ENCODE data around the gene DCAKD. TPM values are rescaled to one million over a fixed set of nuclear protein-coding genes. Genes with fewer than 3 reads are reported as not detected.

Gene DCAKD
- total RNA-seq, 1 experiment from 2014 or later: 57.7 TPM

- H3K27me3 Mint-ChIP-seq (ENCODE audit: low read depth): no peaks in the 10 kb centered on the region
- DNase-seq (ENCODE audit: low spot score): no peak
- ATAC-seq: no peak
- H3K36me3 Mint-ChIP-seq: peaks cover 67% of the 10 kb centered on the region
- TF ChIP-seq SMAD4 (CRISPR knock-in tag; IDR thresholded peaks at IDR 0.05): no peak
- no peak for TF ChIP-seq ERG (CRISPR knock-in tag; IDR thresholded peaks at IDR 0.05)
- no peak for TF ChIP-seq CREM (CRISPR knock-in tag; IDR thresholded peaks at IDR 0.05)
- no peak for TF ChIP-seq PRRX2 (CRISPR knock-in tag; IDR thresholded peaks at IDR 0.05)
- TF ChIP-seq ZNF317 (CRISPR knock-in tag; IDR thresholded peaks at IDR 0.05; ENCODE audit: borderline replicate concordance, low read depth): no peak
- no peak for TF ChIP-seq GABPB1 (CRISPR knock-in tag; IDR thresholded peaks at IDR 0.05)
- peaks cover 7% of the 10 kb centered on the region for H3K4me1 Mint-ChIP-seq
- no peak overlapping the region for H3K27ac Mint-ChIP-seq
- ChIA-PET CTCF (interaction anchor here (0.6 to 4.0 kb wide), 3 partner anchors 12 to 177 kb away, joined by 3 to 28 read pairs (median 4); no protein-coding TSS in a partner anchor), POLR2A (no interaction called here)
- no peak overlapping the region for H3K4me3 Mint-ChIP-seq
- H3K9me3 Mint-ChIP-seq: no peaks in the 10 kb centered on the region
These were observed 36.5 kb upstream of the DCAKD start for GRCh38 chr17:45087978-45088377.

GRCh38 chr17:45087504-45087975, 36.1 kb upstream of the DCAKD start:
- POLR2A ChIA-PET: no interaction called here
- DNase-seq (ENCODE audit: low spot score): no peak

GRCh38 chr17:45086865-45087503, 35.6 kb upstream of the DCAKD start:
- no peak for DNase-seq (ENCODE audit: low spot score)
- ChIA-PET CTCF (interaction anchor here (0.6 to 4.0 kb wide), 3 partner anchors 13 to 49 kb away, joined by 3 to 28 read pairs (median 4); partner anchors contain the start of gene ACBD4), POLR2A (no interaction called here)
- no peak for ATAC-seq
- Mint-ChIP-seq H3K4me3 (no peak overlapping the region), H3K9me3 (no peaks in the 10 kb centered on the region), H3K4me1 (peaks cover 7% of the 10 kb centered on the region), H3K27ac (no peak overlapping the region), H3K36me3 (peaks cover 65% of the 10 kb centered on the region), H3K27me3 (ENCODE audit: low read depth) (no peaks in the 10 kb centered on the region)
- TF ChIP-seq ERG (CRISPR knock-in tag; IDR thresholded peaks at IDR 0.05) (no peak), ZNF425 (CRISPR knock-in tag; conservative IDR thresholded peaks at IDR 0.05) (no peak), ZNF263 (CRISPR knock-in tag; IDR thresholded peaks at IDR 0.05; ENCODE audit: low read depth) (no peak), ZNF416 (CRISPR knock-in tag; IDR thresholded peaks at IDR 0.05) (no peak), SMAD4 (CRISPR knock-in tag; IDR thresholded peaks at IDR 0.05) (no peak), USF1 (CRISPR knock-in tag; IDR thresholded peaks at IDR 0.05) (no peak), CREM (CRISPR knock-in tag; IDR thresholded peaks at IDR 0.05) (no peak)

More at GRCh38 chr17:45087504-45087975, 36.1 kb upstream of the DCAKD start:
- H3K27me3 Mint-ChIP-seq (ENCODE audit: low read depth): no peaks in the 10 kb centered on the region
- no peak for ATAC-seq
- CTCF ChIA-PET: interaction anchor here (0.6 to 4.0 kb wide), 4 partner anchors 12 to 176 kb away, joined by 3 to 28 read pairs (median 4); partner anchors contain the start of gene ACBD4
- no peak overlapping the region for H3K27ac Mint-ChIP-seq
- H3K9me3 Mint-ChIP-seq: no peaks in the 10 kb centered on the region
- H3K36me3 Mint-ChIP-seq: peaks cover 65% of the 10 kb centered on the region
- TF ChIP-seq SMAD4 (CRISPR knock-in tag; IDR thresholded peaks at IDR 0.05) (no peak), ZMAT4 (CRISPR knock-in tag; IDR thresholded peaks at IDR 0.05) (no peak), ZNF121 (CRISPR knock-in tag; IDR thresholded peaks at IDR 0.05) (no peak), FOXP4 (CRISPR knock-in tag; IDR thresholded peaks at IDR 0.05) (no peak), MAX (CRISPR knock-in tag; IDR thresholded peaks at IDR 0.05) (no peak), ZNF416 (CRISPR knock-in tag; IDR thresholded peaks at IDR 0.05) (no peak), ERG (CRISPR knock-in tag; IDR thresholded peaks at IDR 0.05) (no peak)
- peaks cover 7% of the 10 kb centered on the region for H3K4me1 Mint-ChIP-seq
- no peak overlapping the region for H3K4me3 Mint-ChIP-seq
